Measurements from ENCODE around the gene RTL1. TPM values are rescaled to one million over a fixed set of nuclear protein-coding genes. Genes with fewer than 3 reads are reported as not detected.

The RTL1 gene
- total RNA-seq, 4 donors from 2014 or later: not detected

DNA sequence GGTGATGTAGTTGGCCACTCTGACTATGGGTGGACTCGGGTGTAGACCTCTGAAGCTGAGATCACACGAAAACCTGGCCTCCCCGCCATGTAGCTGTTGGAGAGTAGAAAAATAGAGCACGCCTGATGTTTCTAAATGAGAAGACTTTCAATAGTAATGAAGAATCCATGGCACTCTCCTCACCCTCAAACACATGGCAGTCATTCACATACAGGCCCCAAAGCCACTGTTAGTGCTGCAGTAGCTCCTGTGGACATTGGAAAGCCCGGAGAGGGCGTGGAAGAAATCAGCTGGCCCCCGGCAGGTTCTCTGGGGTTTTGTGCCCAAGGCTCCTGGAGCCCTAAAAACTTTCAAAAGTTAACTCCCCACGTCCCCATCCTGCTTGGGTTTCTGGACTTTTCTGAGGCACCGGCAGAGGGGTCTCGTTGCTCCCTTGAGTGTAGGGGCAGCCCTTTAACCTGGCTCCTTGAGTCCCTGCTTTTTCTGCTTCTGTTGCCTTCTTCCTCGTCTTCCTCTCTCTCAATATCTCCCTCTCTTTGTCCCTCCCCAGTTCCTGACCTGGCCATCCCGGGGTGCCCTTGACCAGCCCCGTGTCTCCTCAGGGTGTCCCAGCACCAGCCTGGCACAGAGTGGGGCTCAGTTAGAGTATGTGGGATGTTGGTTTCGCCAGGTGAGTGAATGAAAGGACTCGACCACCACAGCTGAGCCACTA, 69.3 kb downstream of the RTL1 start:
- no peak overlapping the region for H3K27ac ChIP-seq
- no peak overlapping the region for H3K4me3 ChIP-seq
- TF ChIP-seq, protein P1, sequence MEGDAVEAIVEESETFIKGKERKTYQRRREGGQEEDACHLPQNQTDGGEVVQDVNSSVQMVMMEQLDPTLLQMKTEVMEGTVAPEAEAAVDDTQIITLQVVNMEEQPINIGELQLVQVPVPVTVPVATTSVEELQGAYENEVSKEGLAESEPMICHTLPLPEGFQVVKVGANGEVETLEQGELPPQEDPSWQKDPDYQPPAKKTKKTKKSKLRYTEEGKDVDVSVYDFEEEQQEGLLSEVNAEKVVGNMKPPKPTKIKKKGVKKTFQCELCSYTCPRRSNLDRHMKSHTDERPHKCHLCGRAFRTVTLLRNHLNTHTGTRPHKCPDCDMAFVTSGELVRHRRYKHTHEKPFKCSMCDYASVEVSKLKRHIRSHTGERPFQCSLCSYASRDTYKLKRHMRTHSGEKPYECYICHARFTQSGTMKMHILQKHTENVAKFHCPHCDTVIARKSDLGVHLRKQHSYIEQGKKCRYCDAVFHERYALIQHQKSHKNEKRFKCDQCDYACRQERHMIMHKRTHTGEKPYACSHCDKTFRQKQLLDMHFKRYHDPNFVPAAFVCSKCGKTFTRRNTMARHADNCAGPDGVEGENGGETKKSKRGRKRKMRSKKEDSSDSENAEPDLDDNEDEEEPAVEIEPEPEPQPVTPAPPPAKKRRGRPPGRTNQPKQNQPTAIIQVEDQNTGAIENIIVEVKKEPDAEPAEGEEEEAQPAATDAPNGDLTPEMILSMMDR (IDR thresholded peaks at IDR 0.05): no peak
- no peak for TF ChIP-seq EP300 (IDR thresholded peaks at IDR 0.05; ENCODE audit: low read depth)
- TF ChIP-seq POLR2A (IDR thresholded peaks at IDR 0.05): no peak
- TF ChIP-seq POLR2AphosphoS5 (IDR thresholded peaks at IDR 0.05): no peak
- H3K9me3 ChIP-seq: no peaks in the 10 kb centered on the region
- no peaks in the 10 kb centered on the region for H3K36me3 ChIP-seq
- DNase-seq: no peak
- WGBS, 2 donors (ENCODE audit: low coverage in 1 of 2): 82 to 100% methylated on average over 1 to 15 of the region's 15 CpGs
- intact Hi-C loops (cut with DNase I; ENCODE audit: low total_unique reads) (no loop called here), in situ Hi-C loops (cut with MboI; ENCODE audit: low pct_ligation_motif_present in 1 of 4, low pct_unique_long_range_greater_than_20kb in 1 of 4, low sequenced_read_pairs in 3 of 4) (loop anchor here in 2 of 4 donors (25.0 kb wide), 1 partner anchor 803 kb away; no protein-coding TSS in a partner anchor)
- no peaks in the 10 kb centered on the region for H3K4me1 ChIP-seq
- H3K27me3 ChIP-seq: no peaks in the 10 kb centered on the region

DNA sequence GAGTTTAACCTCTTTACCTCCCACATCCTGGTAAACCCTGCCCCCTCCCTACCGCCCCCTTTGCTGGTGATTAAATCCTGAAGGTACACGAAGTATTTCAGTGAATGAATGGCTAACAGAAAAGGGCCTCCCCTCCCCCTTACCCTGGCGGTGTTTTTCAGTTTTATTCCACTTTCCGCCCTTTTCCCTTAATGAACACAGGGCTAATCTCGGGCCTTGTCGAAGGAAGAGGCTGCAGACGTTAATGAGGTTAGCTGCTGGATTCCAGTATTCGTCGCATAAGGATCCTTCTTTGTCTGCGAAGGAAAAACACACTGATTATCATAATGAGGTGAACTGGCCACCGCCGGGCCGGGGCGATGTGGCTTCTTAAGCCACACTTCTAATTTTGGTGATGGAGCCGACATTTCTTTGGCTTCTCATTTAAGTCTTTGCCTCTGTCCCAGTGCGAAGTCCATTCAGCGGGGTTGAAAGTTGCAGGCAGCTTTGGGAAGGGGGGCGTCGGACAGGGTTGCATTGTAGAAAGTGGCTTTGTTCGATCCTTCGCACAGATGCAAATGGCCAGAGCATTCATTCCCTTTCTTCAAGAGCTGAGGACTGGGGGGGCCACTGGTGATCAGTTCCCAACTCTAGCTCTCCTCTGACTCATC, 71.1 kb downstream of the RTL1 start:
- DNase-seq: no peak
- Histone ChIP-seq H3K4me1 (no peaks in the 10 kb centered on the region), H3K27ac (no peak overlapping the region), H3K27me3 (peaks cover 6% of the 10 kb centered on the region), H3K36me3 (no peaks in the 10 kb centered on the region), H3K4me3 (no peak overlapping the region), H3K9me3 (no peaks in the 10 kb centered on the region)
- intact Hi-C loops (cut with DNase I; ENCODE audit: low total_unique reads) (no loop called here), in situ Hi-C loops (cut with MboI; ENCODE audit: low pct_ligation_motif_present in 1 of 4, low pct_unique_long_range_greater_than_20kb in 1 of 4, low sequenced_read_pairs in 3 of 4) (loop anchor here in 2 of 4 donors (25.0 kb wide), 1 partner anchor 805 kb away; no protein-coding TSS in a partner anchor)
- 77 to 81% methylated on average over 6 to 21 of the region's 21 CpGs for WGBS, 2 donors (ENCODE audit: low coverage in 1 of 2)
- no peak for TF ChIP-seq EP300 (IDR thresholded peaks at IDR 0.05; ENCODE audit: low read depth)
- TF ChIP-seq POLR2AphosphoS5 (IDR thresholded peaks at IDR 0.05): no peak
- TF ChIP-seq, protein P1 (IDR thresholded peaks at IDR 0.05): no peak
- no peak for TF ChIP-seq POLR2A (IDR thresholded peaks at IDR 0.05)

DNA sequence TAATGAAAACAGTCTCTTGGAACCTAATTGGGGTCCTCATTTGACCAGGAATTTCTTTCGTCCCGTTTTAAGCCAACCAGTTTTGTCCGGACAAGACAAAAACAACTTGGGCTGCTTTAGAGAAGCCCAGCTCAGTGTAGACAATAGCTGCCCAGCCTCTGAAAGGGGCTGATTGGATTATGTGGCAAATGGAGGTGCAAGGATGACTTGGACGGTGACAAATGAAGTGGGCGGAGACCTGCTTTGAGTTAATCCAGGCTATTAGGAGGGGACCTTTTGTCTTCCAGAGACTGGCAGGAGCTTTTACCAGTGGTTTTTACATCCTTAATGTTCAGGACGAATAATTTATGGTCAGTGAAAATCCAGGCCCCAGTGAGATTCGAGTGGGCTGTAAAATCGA, 72.8 kb downstream of the RTL1 start:
- Histone ChIP-seq H3K4me3 (no peak overlapping the region), H3K36me3 (no peaks in the 10 kb centered on the region), H3K4me1 (no peaks in the 10 kb centered on the region), H3K27me3 (peaks cover 22% of the 10 kb centered on the region), H3K27ac (no peak overlapping the region), H3K9me3 (no peaks in the 10 kb centered on the region)
- in situ Hi-C loops (cut with MboI; ENCODE audit: low pct_ligation_motif_present in 1 of 4, low pct_unique_long_range_greater_than_20kb in 1 of 4, low sequenced_read_pairs in 3 of 4): loop anchor here in 2 of 4 donors (25.0 kb wide), 1 partner anchor 807 kb away; no protein-coding TSS in a partner anchor
- 77 to 93% methylated on average over 2 to 8 of the region's 8 CpGs for WGBS, 2 donors (ENCODE audit: low coverage in 1 of 2)
- TF ChIP-seq, protein P1 (IDR thresholded peaks at IDR 0.05): no peak
- no peak for TF ChIP-seq POLR2A (IDR thresholded peaks at IDR 0.05)
- TF ChIP-seq EP300 (IDR thresholded peaks at IDR 0.05; ENCODE audit: low read depth): no peak
- TF ChIP-seq POLR2AphosphoS5 (IDR thresholded peaks at IDR 0.05): no peak
- intact Hi-C loops (cut with DNase I; ENCODE audit: low total_unique reads): no loop called here
- DNase-seq: no peak

Small RNA genes within 50 kb of the gene (small RNA-seq; reads per million reads assigned to genes)
- gene MIR127 (0 reads per million in 4 donors), gene MIR136 (0 reads per million in 4 donors), gene MIR337 (0 to 2.8 (median 0.87) reads per million in 4 donors), gene MIR370 (0.83 to 7.2 (median 4.1) reads per million in 4 donors), gene MIR431 (0 reads per million in 4 donors), gene MIR432 (0 reads per million in 4 donors), gene MIR433 (0 reads per million in 4 donors), gene MIR493 (2.0 to 10.8 (median 8.6) reads per million in 4 donors), gene RF02145 (0 reads per million in 4 donors), gene SNORD112 (0.28 to 2.5 (median 1.00) reads per million in 4 donors), gene SNORD113-1 (0 reads per million in 4 donors), gene SNORD113-2 (0 to 0.42 (median 0) reads per million in 4 donors), gene SNORD113-3 (42.8 to 103 (median 91.6) reads per million in 4 donors), gene SNORD113-4 (16.8 to 48.4 (median 43.2) reads per million in 4 donors), gene SNORD113-5 (201 to 357 (median 286) reads per million in 4 donors), gene SNORD113-6 (85.6 to 283 (median 95.8) reads per million in 4 donors), gene SNORD113-7 (252 to 675 (median 459) reads per million in 4 donors), gene SNORD113-8 (4,581 to 11,894 (median 7,754) reads per million in 4 donors), gene SNORD113-9 (102 to 235 (median 207) reads per million in 4 donors), gene SNORD114-1 (652 to 1,165 (median 961) reads per million in 4 donors), gene SNORD114-2 (0 reads per million in 4 donors), gene SNORD114-3 (197 to 496 (median 396) reads per million in 4 donors)

Other genes starting within 250 kb of the RTL1 start
- gene DLK1, start 176.8 kb downstream of the RTL1 start, total RNA-seq: not detected
- gene MEG3, start 77.6 kb downstream of the RTL1 start, total RNA-seq: 100 to 1,000 TPM in 1 of 4 donors, 10 to 100 TPM in 3; 10.6 to 156 (median 40.1) TPM

Measured in transverse colon (tissue), 4 donors.